ENCODE measurements around the gene CNTN2. TPM values are rescaled to one million over a fixed set of nuclear protein-coding genes. Genes with fewer than 3 reads are reported as not detected.

Gene CNTN2
- total RNA-seq, 4 donors from 2014 or later: 1.4 to 6.7 (median 1.8) TPM

GRCh38 chr1:205028390-205028789, 14.6 kb upstream of the CNTN2 start:
- in situ Hi-C loops (cut with MboI; ENCODE audit: low pct_ligation_motif_present in 1 of 4, low pct_unique_long_range_greater_than_20kb in 1 of 4, low sequenced_read_pairs in 3 of 4) (no loop called here), intact Hi-C loops (cut with DNase I; ENCODE audit: low total_unique reads) (no loop called here)
- no peak overlapping the region for H3K27ac ChIP-seq
- TF ChIP-seq EP300 (IDR thresholded peaks at IDR 0.05; ENCODE audit: low read depth): no peak
- no peak for TF ChIP-seq POLR2A (IDR thresholded peaks at IDR 0.05)
- no peak for TF ChIP-seq POLR2AphosphoS5 (IDR thresholded peaks at IDR 0.05)
- TF ChIP-seq CTCF (IDR thresholded peaks at IDR 0.05): no peak
- no peak for DNase-seq
- peaks cover 16% of the 10 kb centered on the region for H3K27me3 ChIP-seq
- no peaks in the 10 kb centered on the region for H3K9me3 ChIP-seq
- H3K4me3 ChIP-seq: no peak overlapping the region
- 68% methylated on average over 7 of the region's 7 CpGs; no CpG with 5 or more reads in 1 of the 2 donors for WGBS, 2 donors (ENCODE audit: low coverage in 1 of 2)
- H3K36me3 ChIP-seq: no peaks in the 10 kb centered on the region
- no peaks in the 10 kb centered on the region for H3K4me1 ChIP-seq

GRCh38 chr1:205028924-205029323, 14.1 kb upstream of the CNTN2 start:
- no peaks in the 10 kb centered on the region for H3K9me3 ChIP-seq
- 55 to 66% methylated on average over 4 of the region's 4 CpGs for WGBS, 2 donors (ENCODE audit: low coverage in 1 of 2)
- intact Hi-C loops (cut with DNase I; ENCODE audit: low total_unique reads): no loop called here
- in situ Hi-C loops (cut with MboI; ENCODE audit: low pct_ligation_motif_present in 1 of 4, low pct_unique_long_range_greater_than_20kb in 1 of 4, low sequenced_read_pairs in 3 of 4): no loop called here
- no peaks in the 10 kb centered on the region for H3K36me3 ChIP-seq
- TF ChIP-seq POLR2A (IDR thresholded peaks at IDR 0.05): no peak
- TF ChIP-seq EP300 (IDR thresholded peaks at IDR 0.05; ENCODE audit: low read depth): no peak
- no peak for TF ChIP-seq POLR2AphosphoS5 (IDR thresholded peaks at IDR 0.05)
- no peak for TF ChIP-seq CTCF (IDR thresholded peaks at IDR 0.05)
- no peak overlapping the region for H3K27ac ChIP-seq
- no peaks in the 10 kb centered on the region for H3K4me1 ChIP-seq
- H3K4me3 ChIP-seq: no peak overlapping the region
- DNase-seq: no peak
- H3K27me3 ChIP-seq: peaks cover 16% of the 10 kb centered on the region

GRCh38 chr1:205030241-205030640, 12.8 kb upstream of the CNTN2 start:
- Histone ChIP-seq H3K9me3 (no peaks in the 10 kb centered on the region), H3K27me3 (peaks cover 16% of the 10 kb centered on the region), H3K4me3 (no peak overlapping the region), H3K36me3 (no peaks in the 10 kb centered on the region), H3K4me1 (no peaks in the 10 kb centered on the region), H3K27ac (no peak overlapping the region)
- DNase-seq: no peak
- in situ Hi-C loops (cut with MboI; ENCODE audit: low pct_ligation_motif_present in 1 of 4, low pct_unique_long_range_greater_than_20kb in 1 of 4, low sequenced_read_pairs in 3 of 4) (no loop called here), intact Hi-C loops (cut with DNase I; ENCODE audit: low total_unique reads) (no loop called here)
- 61 to 91% methylated on average over 4 to 6 of the region's 6 CpGs for WGBS, 2 donors (ENCODE audit: low coverage in 1 of 2)
- no peak for TF ChIP-seq POLR2AphosphoS5 (IDR thresholded peaks at IDR 0.05)
- TF ChIP-seq POLR2A (IDR thresholded peaks at IDR 0.05): no peak
- TF ChIP-seq EP300 (IDR thresholded peaks at IDR 0.05; ENCODE audit: low read depth): no peak
- TF ChIP-seq CTCF (IDR thresholded peaks at IDR 0.05): no peak

GRCh38 chr1:205030896-205031295, 12.1 kb upstream of the CNTN2 start:
- Histone ChIP-seq H3K4me3 (no peak overlapping the region), H3K27ac (no peak overlapping the region), H3K9me3 (no peaks in the 10 kb centered on the region), H3K27me3 (peaks cover 16% of the 10 kb centered on the region), H3K36me3 (no peaks in the 10 kb centered on the region), H3K4me1 (no peaks in the 10 kb centered on the region)
- TF ChIP-seq CTCF (IDR thresholded peaks at IDR 0.05): no peak
- TF ChIP-seq POLR2A (IDR thresholded peaks at IDR 0.05): no peak
- TF ChIP-seq EP300 (IDR thresholded peaks at IDR 0.05; ENCODE audit: low read depth): no peak
- no peak for TF ChIP-seq POLR2AphosphoS5 (IDR thresholded peaks at IDR 0.05)
- in situ Hi-C loops (cut with MboI; ENCODE audit: low pct_ligation_motif_present in 1 of 4, low pct_unique_long_range_greater_than_20kb in 1 of 4, low sequenced_read_pairs in 3 of 4) (no loop called here), intact Hi-C loops (cut with DNase I; ENCODE audit: low total_unique reads) (no loop called here)
- no peak for DNase-seq
- WGBS, 2 donors (ENCODE audit: low coverage in 1 of 2): 69% methylated on average over 11 of the region's 11 CpGs; no CpG with 5 or more reads in 1 of the 2 donors
